GM23248 (cell line): ENCODE results near the gene EIF4E2. TPM values are rescaled to one million over a fixed set of nuclear protein-coding genes. Genes with fewer than 3 reads are reported as not detected.

Experiments used
- DNase-seq: peaks from one replicate; pipeline ENCODE4 v3.0.0-alpha.2; 2015
- H2AFZ ChIP-seq: fragments of 200-600 bp; sonication (generic); 2 replicates; pipeline ENCODE4 v1.6.1; 2016; ENCODE audit warnings: antibody characterized with exemption
- H3F3A ChIP-seq: fragments of 200-600 bp; sonication (generic); 2 replicates; pipeline ENCODE4 v1.6.1; 2016; ENCODE audit warnings: mild to moderate bottlenecking, antibody characterized with exemption, mixed run types; ENCODE audit not compliant: insufficient read depth
- H3K27ac ChIP-seq: fragments of 200-600 bp; sonication (generic); 2 replicates; pipeline ENCODE4 v1.5.1; 2016; ENCODE audit warnings: mild to moderate bottlenecking
- H3K27me3 ChIP-seq: fragments of 200-600 bp; sonication (generic); replicated peaks from 2 replicates; pipeline ENCODE4 v1.6.1; 2016; ENCODE audit warnings: mild to moderate bottlenecking; ENCODE audit not compliant: insufficient read depth
- H3K36me3 ChIP-seq: fragments of 200-600 bp; sonication (generic); 2 replicates; pipeline ENCODE4 v1.6.1; 2016; ENCODE audit warnings: low read depth, mild to moderate bottlenecking
- H3K4me1 ChIP-seq: fragments of 200-600 bp; sonication (generic); 2 replicates; pipeline ENCODE4 v1.6.1; 2016; ENCODE audit warnings: mild to moderate bottlenecking; ENCODE audit not compliant: insufficient read depth
- H3K4me2 ChIP-seq: fragments of 200-600 bp; sonication (generic); one replicate; pipeline ENCODE4 v1.6.1; 2016; ENCODE audit warnings: mild to moderate bottlenecking; ENCODE audit not compliant: unreplicated experiment
- H3K4me3 ChIP-seq: fragments of 200-600 bp; sonication (generic); 2 replicates; pipeline ENCODE4 v1.5.1; 2016; ENCODE audit warnings: mild to moderate bottlenecking
- H3K79me2 ChIP-seq: fragments of 200-600 bp; sonication (generic); 2 replicates; pipeline ENCODE4 v1.6.1; 2016; ENCODE audit warnings: mild to moderate bottlenecking; ENCODE audit not compliant: insufficient read depth
- H3K9ac ChIP-seq: fragments of 200-600 bp; sonication (generic); 2 replicates; pipeline ENCODE4 v1.6.1; 2016; ENCODE audit warnings: mild to moderate bottlenecking
- H3K9me2 ChIP-seq: fragments of 200-600 bp; sonication (generic); 2 replicates; pipeline ENCODE4 v1.6.1; 2016; ENCODE audit warnings: mixed run types, mild to moderate bottlenecking, moderate library complexity; ENCODE audit not compliant: insufficient read depth
- H3K9me3 ChIP-seq: fragments of 200-600 bp; sonication (generic); one replicate; pipeline ENCODE4 v1.6.1; 2017; ENCODE audit warnings: low read depth
- H4K20me1 ChIP-seq: fragments of 200-600 bp; sonication (generic); 2 replicates; pipeline ENCODE4 v1.6.0; 2016; ENCODE audit not compliant: insufficient read depth
- EZH2 ChIP-seq: fragments of 200-600 bp; sonication (generic); IDR thresholded peaks from 2 replicates; pipeline ENCODE4 v1.6.1; 2018; ENCODE audit warnings: antibody characterized with exemption, mild to moderate bottlenecking; ENCODE audit not compliant: insufficient read depth, poor library complexity, severe bottlenecking
- EZH2phosphoT487 ChIP-seq: fragments of 200-600 bp; sonication (generic); IDR thresholded peaks from 2 replicates; pipeline ENCODE4 v1.6.1; 2018; ENCODE audit warnings: antibody characterized with exemption, moderate library complexity, mild to moderate bottlenecking, low read depth; ENCODE audit not compliant: insufficient read depth
- WGBS, 2 experiments: methylation state at CpG; one replicate each; pipeline ENCODE4 v1.1.6; 2015 to 2017; ENCODE audit warnings: low lambda C conversion rate in 2 of 2, low coverage in 1 of 2; ENCODE audit errors: missing lambda C conversion rate in 2 of 2; 5-methylcytosine and 5-hydroxymethylcytosine counted together
- in situ Hi-C: fragments of 300-500 bp; cut with MboI; formaldehyde crosslinking; loops from 2 replicates; pipeline ENCODE4 v1.15.0; 2020
- polyA plus RNA-seq: library from polyadenylated mRNA; unstranded; fragments of >200 nt; fragmentation: Nextera tagmentation; extraction: Ambion mirVana; gene quantifications from 2 replicates; pipeline ENCODE4 v1.2.1, GENCODE V29; 2016
- total RNA-seq: library from RNA; depleted of rRNA; stranded (reverse); fragments of >200 nt; shearing (Covaris generic); gene quantifications from 2 replicates; pipeline ENCODE4 v1.2.3, GENCODE V29; 2014

The EIF4E2 gene
- total and polyA plus RNA-seq, 2 experiments from 2014 or later = 82.8 to 147 TPM

DNA sequence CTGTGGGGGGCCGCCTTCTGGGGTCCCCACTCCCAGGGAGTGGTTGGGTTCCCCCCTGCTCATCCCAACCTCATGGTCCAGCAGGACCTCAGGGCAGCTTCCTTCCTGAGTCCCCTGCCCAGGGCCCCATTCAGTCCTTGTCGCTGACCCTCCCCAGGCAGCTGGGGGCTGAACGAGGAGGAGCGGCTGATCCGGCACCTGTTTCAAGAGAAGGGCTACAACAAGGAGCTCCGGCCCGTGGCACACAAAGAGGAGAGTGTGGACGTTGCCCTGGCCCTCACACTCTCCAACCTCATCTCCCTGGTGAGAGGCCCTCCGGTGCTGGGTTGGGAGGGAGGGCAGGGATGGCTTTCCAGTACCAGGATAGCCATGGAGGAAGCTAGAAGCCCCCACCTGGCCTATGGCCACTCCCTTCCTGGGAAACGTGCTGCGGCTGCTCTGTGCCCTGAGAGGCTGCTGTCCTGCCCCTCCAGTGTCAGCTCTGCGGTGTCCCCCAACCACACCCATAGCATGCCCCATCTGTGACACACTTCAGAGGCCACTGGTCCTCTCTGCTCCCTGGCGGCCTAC is 24.0 kb upstream of the EIF4E2 start:
- WGBS, 2 experiments = 60 to 72% methylated on average over 13 of the region's 13 CpGs
- Histone ChIP-seq H3K36me3 (no peaks in the 10 kb centered on the region), H3K79me2 (no peaks in the 10 kb centered on the region), H3K27me3 (peaks cover 23% of the 10 kb centered on the region), H3K4me1 (no peaks in the 10 kb centered on the region), H2AFZ (no peak overlapping the region), H3K9me2 (no peaks in the 10 kb centered on the region), H3F3A (no peaks in the 10 kb centered on the region), H3K9ac (no peak overlapping the region), H3K4me3 (no peak overlapping the region), H3K4me2 (no peak overlapping the region), H3K9me3 (no peaks in the 10 kb centered on the region), H3K27ac (no peak overlapping the region), H4K20me1 (no peaks in the 10 kb centered on the region)
- no peak for TF ChIP-seq EZH2
- no peak for TF ChIP-seq EZH2phosphoT487
- in situ Hi-C loops = loop anchor here (25.0 kb wide), 1 partner anchor 614 kb away; no protein-coding TSS in a partner anchor
- no peak for DNase-seq

DNA sequence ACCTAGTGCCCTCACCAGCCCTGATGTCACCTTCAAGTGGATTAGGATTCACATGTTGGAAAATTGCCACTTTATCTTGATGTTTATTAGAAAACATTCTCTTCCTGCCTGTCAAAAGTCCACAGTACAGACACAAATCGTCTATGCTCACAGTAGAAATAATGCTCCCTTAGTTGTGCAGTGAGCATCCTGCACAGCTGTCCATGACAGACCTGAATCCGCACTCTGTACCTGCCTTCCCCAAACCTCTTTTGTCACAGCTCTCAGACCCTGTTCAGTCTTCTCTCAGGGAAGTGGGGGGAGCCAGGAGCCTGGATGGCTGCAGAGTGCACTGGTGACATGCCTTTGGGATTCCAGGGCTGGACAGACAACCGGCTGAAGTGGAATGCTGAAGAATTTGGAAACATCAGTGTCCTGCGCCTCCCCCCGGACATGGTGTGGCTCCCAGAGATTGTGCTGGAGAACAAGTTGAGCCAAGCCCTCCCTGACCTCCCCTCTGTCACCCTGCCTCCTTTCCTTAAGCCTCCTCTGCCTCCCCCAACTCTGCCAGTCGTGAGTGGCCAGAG is 22.5 kb upstream of the EIF4E2 start:
- peaks cover 20% of the 10 kb centered on the region for H3K27me3 ChIP-seq
- DNase-seq = no peak
- no peak overlapping the region for H3K4me3 ChIP-seq
- H3K27ac ChIP-seq = no peak overlapping the region
- no peaks in the 10 kb centered on the region for H3K36me3 ChIP-seq
- H3K9me2 ChIP-seq = no peaks in the 10 kb centered on the region
- no peaks in the 10 kb centered on the region for H4K20me1 ChIP-seq
- WGBS, 2 experiments = 70 to 74% methylated on average over 6 of the region's 6 CpGs
- no peak overlapping the region for H2AFZ ChIP-seq
- H3F3A ChIP-seq = no peaks in the 10 kb centered on the region
- no peak overlapping the region for H3K4me2 ChIP-seq
- H3K9ac ChIP-seq = no peak overlapping the region
- in situ Hi-C loops = loop anchor here (25.0 kb wide), 1 partner anchor 616 kb away; no protein-coding TSS in a partner anchor
- H3K9me3 ChIP-seq = no peaks in the 10 kb centered on the region
- TF ChIP-seq EZH2phosphoT487 (no peak), EZH2 (no peak)
- H3K79me2 ChIP-seq = no peaks in the 10 kb centered on the region
- no peaks in the 10 kb centered on the region for H3K4me1 ChIP-seq

GRCh38 chr2:232528746-232529460 is 21.6 kb upstream of the EIF4E2 start:
- no peaks in the 10 kb centered on the region for H3K4me1 ChIP-seq
- H3K9ac ChIP-seq = no peak overlapping the region
- H3K36me3 ChIP-seq = no peaks in the 10 kb centered on the region
- no peak overlapping the region for H3K4me3 ChIP-seq
- H3K9me3 ChIP-seq = no peaks in the 10 kb centered on the region
- H4K20me1 ChIP-seq = no peaks in the 10 kb centered on the region
- H3F3A ChIP-seq = no peaks in the 10 kb centered on the region
- no peak overlapping the region for H3K4me2 ChIP-seq
- 52 to 58% methylated on average over 11 of the region's 11 CpGs for WGBS, 2 experiments
- H3K27me3 ChIP-seq = peaks cover 10% of the 10 kb centered on the region
- H3K27ac ChIP-seq = no peak overlapping the region
- no peaks in the 10 kb centered on the region for H3K79me2 ChIP-seq
- in situ Hi-C loops = loop anchor here (25.0 kb wide), 1 partner anchor 617 kb away; no protein-coding TSS in a partner anchor
- no peak overlapping the region for H2AFZ ChIP-seq
- no peaks in the 10 kb centered on the region for H3K9me2 ChIP-seq
- DNase-seq = peak; percentile 55
- no peak for TF ChIP-seq EZH2phosphoT487
- no peak for TF ChIP-seq EZH2

DNA sequence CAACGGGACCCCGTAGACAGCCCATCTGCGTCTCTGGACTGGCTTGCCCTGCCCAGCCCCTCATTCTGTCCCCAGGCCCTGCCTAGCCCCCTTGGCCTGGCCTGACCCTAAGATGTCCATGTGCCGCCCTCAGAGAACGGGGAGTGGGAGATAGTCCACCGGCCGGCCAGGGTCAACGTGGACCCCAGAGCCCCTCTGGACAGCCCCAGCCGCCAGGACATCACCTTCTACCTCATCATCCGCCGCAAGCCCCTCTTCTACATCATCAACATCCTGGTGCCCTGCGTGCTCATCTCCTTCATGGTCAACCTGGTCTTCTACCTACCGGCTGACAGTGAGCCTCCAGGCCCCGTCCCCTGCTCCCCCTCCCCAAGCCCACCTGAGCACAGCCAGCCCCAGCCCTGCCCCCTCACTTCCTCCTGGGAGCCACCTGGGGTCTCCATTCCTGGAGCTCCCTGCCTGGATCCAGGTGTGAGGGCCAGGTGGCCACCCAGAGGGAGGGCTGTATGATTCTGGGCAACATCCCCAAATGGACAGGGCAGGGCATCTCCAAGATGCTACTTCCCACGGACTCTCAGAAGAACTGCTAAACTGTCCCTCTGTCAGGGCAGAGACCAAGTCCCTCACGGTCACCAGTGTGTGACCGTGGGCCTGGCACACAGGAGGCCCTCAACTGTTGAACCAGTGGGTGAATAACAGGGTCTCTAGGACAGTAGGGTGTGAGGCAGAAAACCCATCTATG is 20.5 kb upstream of the EIF4E2 start:
- WGBS, 2 experiments = 70 to 73% methylated on average over 16 to 17 of the region's 17 CpGs
- H3K27me3 ChIP-seq = no peaks in the 10 kb centered on the region
- no peaks in the 10 kb centered on the region for H3K79me2 ChIP-seq
- no peaks in the 10 kb centered on the region for H3F3A ChIP-seq
- H3K4me1 ChIP-seq = no peaks in the 10 kb centered on the region
- H3K9me3 ChIP-seq = no peaks in the 10 kb centered on the region
- H4K20me1 ChIP-seq = no peaks in the 10 kb centered on the region
- in situ Hi-C loops = loop anchor here (25.0 kb wide), 1 partner anchor 618 kb away; no protein-coding TSS in a partner anchor
- no peaks in the 10 kb centered on the region for H3K9me2 ChIP-seq
- no peak overlapping the region for H3K9ac ChIP-seq
- no peaks in the 10 kb centered on the region for H3K36me3 ChIP-seq
- H3K4me3 ChIP-seq = no peak overlapping the region
- no peak for DNase-seq
- no peak overlapping the region for H2AFZ ChIP-seq
- H3K4me2 ChIP-seq = no peak overlapping the region
- H3K27ac ChIP-seq = no peak overlapping the region
- no peak for TF ChIP-seq EZH2phosphoT487
- TF ChIP-seq EZH2 = no peak
